ENCODE measurements around the gene PPP4R3B.
"Not testable (repeated sequence)": the region's sequence is repeated elsewhere in the genome, so short reads cannot be mapped to it uniquely, and the experiment has no call there.

PPP4R3B gene

DNA sequence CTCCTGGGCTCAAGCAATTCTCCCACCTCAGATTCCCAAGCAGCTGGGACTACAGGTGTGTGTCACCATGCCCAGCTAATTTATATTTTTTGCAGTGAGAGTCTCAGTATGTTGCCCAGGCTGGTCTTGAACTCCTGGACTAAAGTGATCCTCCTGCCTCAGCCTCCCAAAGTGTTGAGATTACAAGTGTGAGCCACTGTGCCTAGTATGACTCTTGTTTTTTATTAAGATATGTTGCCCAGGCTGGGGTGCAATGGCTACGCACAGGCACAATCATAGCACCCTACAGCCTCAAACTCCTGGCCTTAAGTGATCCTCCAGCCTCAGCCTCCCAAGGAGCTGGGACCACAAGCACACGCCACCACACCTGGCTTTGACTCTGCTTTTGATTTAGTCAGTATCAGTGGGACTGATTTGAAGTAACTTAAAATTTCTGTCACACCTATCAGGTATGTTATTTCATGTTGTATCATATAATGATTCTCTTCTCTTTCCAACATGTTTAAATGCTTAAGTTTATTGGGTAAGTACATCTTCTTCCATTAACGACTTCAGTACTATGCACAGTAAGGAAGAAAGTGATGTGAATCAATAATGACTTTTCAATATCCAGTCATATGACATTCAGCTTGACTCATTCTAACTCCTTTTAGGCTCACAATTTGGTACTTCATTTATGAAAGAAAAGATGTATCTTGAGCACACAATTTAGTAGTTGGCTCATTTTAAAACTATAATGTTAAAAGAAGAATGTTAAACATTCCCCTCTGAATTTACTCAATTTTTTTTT is 6.3 kb downstream of the PPP4R3B start:
- Histone ChIP-seq H3K9ac (ENCODE audit: low read length) (no peak overlapping the region), H3K36me3 (ENCODE audit: control insufficient read depth, insufficient read depth, low read length) (peaks cover 4% of the 10 kb centered on the region)

DNA sequence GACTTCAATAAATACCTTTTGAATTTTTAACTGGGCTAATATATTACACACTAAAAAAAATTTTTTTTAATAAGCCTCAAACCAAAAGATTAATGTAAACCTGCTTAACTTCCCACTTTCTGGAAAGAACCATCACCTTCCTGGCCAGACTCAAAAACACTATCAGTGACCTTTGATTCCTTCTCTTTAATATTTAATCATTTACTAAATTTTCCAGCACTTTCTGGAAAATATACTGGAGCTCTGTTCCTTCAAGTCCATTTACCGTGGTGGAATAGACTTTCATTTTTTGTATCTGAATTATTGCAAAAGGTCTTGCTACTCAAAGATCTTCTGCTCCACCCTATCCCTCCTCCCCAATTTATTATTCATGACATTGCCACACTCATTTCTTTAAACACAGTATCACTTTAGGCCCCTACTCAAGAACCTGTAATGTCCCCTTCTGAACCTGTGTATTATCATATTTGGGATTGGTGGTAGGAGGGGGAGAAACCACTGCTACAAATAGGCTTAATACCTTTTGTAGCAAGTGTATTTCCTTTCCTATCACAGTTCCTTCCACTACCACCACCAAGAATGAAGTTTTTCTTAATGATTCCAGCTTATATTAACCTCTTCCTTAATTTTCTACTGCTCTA is 7.4 kb downstream of the PPP4R3B start:
- Histone ChIP-seq H3K9me3 (ENCODE audit: control insufficient read depth, low read length) (no peaks in the 10 kb centered on the region), H3K27me3 (ENCODE audit: control insufficient read depth, insufficient read depth, low read length) (no peaks in the 10 kb centered on the region), H3K36me3 (ENCODE audit: control insufficient read depth, insufficient read depth, low read length) (peaks cover 4% of the 10 kb centered on the region), H3K4me3 (ENCODE audit: low read length) (no peak overlapping the region), H3K4me1 (ENCODE audit: control insufficient read depth, insufficient read depth, low read length) (peaks cover 11% of the 10 kb centered on the region), H3K9ac (ENCODE audit: low read length) (no peak overlapping the region)

More for the DNA sequence above, 6.3 kb downstream of the PPP4R3B start:
- Histone ChIP-seq H3K4me3 (ENCODE audit: low read length) (no peak overlapping the region), H3K4me1 (ENCODE audit: control insufficient read depth, insufficient read depth, low read length) (peaks cover 11% of the 10 kb centered on the region), H3K27me3 (ENCODE audit: control insufficient read depth, insufficient read depth, low read length) (no peaks in the 10 kb centered on the region), H3K9me3 (ENCODE audit: control insufficient read depth, low read length) (no peaks in the 10 kb centered on the region)

DNA sequence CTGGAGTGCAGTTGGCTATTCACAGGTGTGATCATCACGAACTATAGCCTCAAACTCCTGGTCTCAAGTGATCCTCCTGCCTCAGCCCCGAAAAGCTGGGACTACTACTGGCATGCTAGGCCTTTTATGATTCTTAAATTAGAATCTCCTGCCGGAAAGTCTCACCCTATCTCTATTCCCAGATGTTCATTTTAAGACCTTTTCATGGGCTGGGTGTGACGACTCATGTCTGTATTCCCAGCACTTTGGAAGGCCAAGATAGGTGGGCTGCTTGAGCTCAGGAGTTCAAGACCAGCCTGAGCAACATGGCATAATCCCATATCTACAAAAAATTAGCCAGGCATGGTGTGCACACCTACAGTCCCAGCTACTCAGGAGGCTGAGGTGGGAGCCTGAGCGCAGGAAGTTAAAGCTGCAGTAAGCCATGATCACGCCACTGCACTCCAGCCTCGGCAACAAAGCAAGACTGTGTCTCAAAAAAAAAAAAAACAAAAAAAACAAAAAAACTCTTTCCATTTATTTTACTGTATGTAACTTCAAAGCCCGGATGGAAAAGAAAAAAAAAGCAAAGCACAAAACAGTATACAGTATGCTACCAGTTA is 8.1 kb downstream of the PPP4R3B start:
- no peaks in the 10 kb centered on the region for H3K9me3 ChIP-seq (ENCODE audit: control insufficient read depth, low read length)
- H3K9ac ChIP-seq (ENCODE audit: low read length), result no peak overlapping the region
- H3K4me1 ChIP-seq (ENCODE audit: control insufficient read depth, insufficient read depth, low read length), result peaks cover 16% of the 10 kb centered on the region
- peaks cover 4% of the 10 kb centered on the region for H3K36me3 ChIP-seq (ENCODE audit: control insufficient read depth, insufficient read depth, low read length)
- no peak overlapping the region for H3K4me3 ChIP-seq (ENCODE audit: low read length)
- H3K27me3 ChIP-seq (ENCODE audit: control insufficient read depth, insufficient read depth, low read length), result no peaks in the 10 kb centered on the region

DNA sequence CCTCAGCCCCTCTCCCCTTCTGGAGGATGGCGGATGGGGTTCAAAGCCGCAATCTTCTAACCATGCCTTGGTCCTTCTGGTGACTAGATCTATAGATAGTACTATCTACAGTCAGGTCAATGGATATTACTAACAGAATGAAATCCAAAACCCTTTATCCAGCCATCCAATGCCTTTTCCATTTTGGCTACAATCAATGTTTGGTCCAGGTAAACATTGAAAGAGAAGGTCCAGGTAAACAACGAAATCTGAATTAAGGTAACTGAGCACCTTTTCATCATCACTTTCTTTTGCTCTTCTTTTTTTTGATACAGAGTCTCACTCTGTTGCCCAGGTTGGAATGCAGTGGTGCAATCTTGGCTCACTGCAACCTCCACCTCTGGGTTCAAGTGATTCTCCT is 9.7 kb downstream of the PPP4R3B start:
- Histone ChIP-seq H3K9ac (ENCODE audit: low read length) (no peak overlapping the region), H3K4me3 (ENCODE audit: low read length) (no peak overlapping the region), H3K36me3 (ENCODE audit: control insufficient read depth, insufficient read depth, low read length) (peaks cover 4% of the 10 kb centered on the region), H3K4me1 (ENCODE audit: control insufficient read depth, insufficient read depth, low read length) (peaks cover 20% of the 10 kb centered on the region), H3K9me3 (ENCODE audit: control insufficient read depth, low read length) (no peaks in the 10 kb centered on the region), H3K27me3 (ENCODE audit: control insufficient read depth, insufficient read depth, low read length) (no peaks in the 10 kb centered on the region)

- Histone ChIP-seq H3K4me3 (ENCODE audit: low read length) (no peak overlapping the region), H3K4me1 (ENCODE audit: control insufficient read depth, insufficient read depth, low read length) (peaks cover 12% of the 10 kb centered on the region), H3K9ac (ENCODE audit: low read length) (no peak overlapping the region), H3K36me3 (ENCODE audit: control insufficient read depth, insufficient read depth, low read length) (no peaks in the 10 kb centered on the region), H3K9me3 (ENCODE audit: control insufficient read depth, low read length) (no peaks in the 10 kb centered on the region), H3K27me3 (ENCODE audit: control insufficient read depth, insufficient read depth, low read length) (no peaks in the 10 kb centered on the region)
Observed at GRCh38 chr2:55604027-55604565, 13.3 kb downstream of the PPP4R3B start.

- H3K27me3 ChIP-seq (ENCODE audit: control insufficient read depth, insufficient read depth, low read length), result no peaks in the 10 kb centered on the region
- no peaks in the 10 kb centered on the region for H3K36me3 ChIP-seq (ENCODE audit: control insufficient read depth, insufficient read depth, low read length)
- H3K4me1 ChIP-seq (ENCODE audit: control insufficient read depth, insufficient read depth, low read length), result peaks cover 8% of the 10 kb centered on the region
- H3K9me3 ChIP-seq (ENCODE audit: control insufficient read depth, low read length), result no peaks in the 10 kb centered on the region
- no peak overlapping the region for H3K4me3 ChIP-seq (ENCODE audit: low read length)
- no peak overlapping the region for H3K9ac ChIP-seq (ENCODE audit: low read length)
Observed at GRCh38 chr2:55601849-55602248, 15.6 kb downstream of the PPP4R3B start.

- Histone ChIP-seq H3K9me3 (ENCODE audit: control insufficient read depth, low read length) (no peaks in the 10 kb centered on the region), H3K9ac (ENCODE audit: low read length) (no peak overlapping the region), H3K36me3 (ENCODE audit: control insufficient read depth, insufficient read depth, low read length) (no peaks in the 10 kb centered on the region), H3K27me3 (ENCODE audit: control insufficient read depth, insufficient read depth, low read length) (no peaks in the 10 kb centered on the region), H3K4me3 (ENCODE audit: low read length) (no peak overlapping the region), H3K4me1 (ENCODE audit: control insufficient read depth, insufficient read depth, low read length) (no peaks in the 10 kb centered on the region)
Observed at GRCh38 chr2:55598056-55598795, 19.2 kb downstream of the PPP4R3B start.

GRCh38 chr2:55596795-55597194 is 20.6 kb downstream of the PPP4R3B start:
- H3K4me3 ChIP-seq (ENCODE audit: low read length); H3K9me3 ChIP-seq (ENCODE audit: control insufficient read depth, low read length); H3K27me3 ChIP-seq (ENCODE audit: control insufficient read depth, insufficient read depth, low read length); H3K4me1 ChIP-seq (ENCODE audit: control insufficient read depth, insufficient read depth, low read length); H3K36me3 ChIP-seq (ENCODE audit: control insufficient read depth, insufficient read depth, low read length); H3K9ac ChIP-seq (ENCODE audit: low read length): not testable (repeated sequence)

DNA sequence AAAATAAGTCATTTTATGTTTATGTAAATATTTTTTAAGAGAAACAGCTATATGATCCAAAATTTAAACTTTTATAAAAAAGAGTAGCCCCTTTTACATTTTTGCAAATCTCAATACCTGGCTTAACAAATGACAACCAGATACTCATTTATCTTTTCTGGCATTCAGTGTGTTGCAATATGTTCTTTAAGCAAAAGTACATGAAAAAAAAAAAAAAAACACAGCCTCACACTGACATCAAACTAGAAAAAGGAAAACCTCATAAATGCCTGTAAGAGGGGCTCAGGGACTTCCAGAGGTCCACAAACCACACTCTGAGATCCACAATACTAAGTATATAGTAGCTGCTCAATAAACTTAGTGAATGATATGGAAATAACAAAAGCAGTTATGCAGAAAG is 21.9 kb downstream of the PPP4R3B start:
- Histone ChIP-seq H3K4me3 (ENCODE audit: low read length) (no peak overlapping the region), H3K9ac (ENCODE audit: low read length) (no peak overlapping the region), H3K36me3 (ENCODE audit: control insufficient read depth, insufficient read depth, low read length) (no peaks in the 10 kb centered on the region), H3K27me3 (ENCODE audit: control insufficient read depth, insufficient read depth, low read length) (no peaks in the 10 kb centered on the region), H3K9me3 (ENCODE audit: control insufficient read depth, low read length) (no peaks in the 10 kb centered on the region), H3K4me1 (ENCODE audit: control insufficient read depth, insufficient read depth, low read length) (no peaks in the 10 kb centered on the region)

DNA sequence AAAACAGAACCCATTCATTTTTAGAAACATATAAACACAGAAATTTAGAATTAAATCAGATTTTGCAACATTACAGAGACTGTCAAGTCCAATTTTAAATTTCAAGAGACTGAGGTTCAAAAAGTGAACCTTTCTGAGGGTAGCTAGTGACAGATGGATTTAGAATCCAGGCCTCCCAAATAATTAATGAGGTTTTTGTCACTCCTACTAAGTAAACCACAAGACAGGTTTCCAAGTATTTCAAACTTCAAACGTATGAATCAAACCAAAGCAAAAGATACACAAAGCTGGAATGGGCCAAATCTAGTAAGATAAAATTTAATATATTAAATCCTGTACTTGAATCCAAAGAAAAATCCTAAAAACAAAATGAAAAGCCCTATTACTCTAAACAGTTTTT is 25.3 kb downstream of the PPP4R3B start:
- H3K27me3 ChIP-seq (ENCODE audit: control insufficient read depth, insufficient read depth, low read length), result no peaks in the 10 kb centered on the region
- H3K9me3 ChIP-seq (ENCODE audit: control insufficient read depth, low read length), result no peaks in the 10 kb centered on the region
- no peaks in the 10 kb centered on the region for H3K36me3 ChIP-seq (ENCODE audit: control insufficient read depth, insufficient read depth, low read length)
- H3K4me3 ChIP-seq (ENCODE audit: low read length), result no peak overlapping the region
- H3K9ac ChIP-seq (ENCODE audit: low read length), result no peak overlapping the region
- H3K4me1 ChIP-seq (ENCODE audit: control insufficient read depth, insufficient read depth, low read length), result no peaks in the 10 kb centered on the region

GRCh38 chr2:55590810-55591440 is 26.5 kb downstream of the PPP4R3B start:
- H3K36me3 ChIP-seq (ENCODE audit: control insufficient read depth, insufficient read depth, low read length), result no peaks in the 10 kb centered on the region
- H3K27me3 ChIP-seq (ENCODE audit: control insufficient read depth, insufficient read depth, low read length), result no peaks in the 10 kb centered on the region
- H3K9me3 ChIP-seq (ENCODE audit: control insufficient read depth, low read length), result no peaks in the 10 kb centered on the region
- no peak overlapping the region for H3K9ac ChIP-seq (ENCODE audit: low read length)
- H3K4me3 ChIP-seq (ENCODE audit: low read length), result no peak overlapping the region
- H3K4me1 ChIP-seq (ENCODE audit: control insufficient read depth, insufficient read depth, low read length), result no peaks in the 10 kb centered on the region
